Measurements from ENCODE around the gene KIF6.

GRCh38 chr6:39452306-39453145 lies 272.7 kb downstream of the KIF6 start:
- TF ChIP-seq CTCF (IDR thresholded peaks at IDR 0.05) (no peak), POLR2AphosphoS5 (IDR thresholded peaks at IDR 0.05) (no peak), POLR2A (IDR thresholded peaks at IDR 0.05) (no peak)
